HG03097 (cell line): ENCODE results near the gene SCPEP1.

Experiments used
- ATAC-seq: cut with Tn5 transposase; IDR thresholded peaks from one replicate; pipeline ENCODE4 v1.9.1; 2021; ENCODE audit not compliant: unreplicated experiment, low FRiP score

Gene SCPEP1

GRCh38 chr17:57037411-57037810 lies 59.5 kb downstream of the SCPEP1 start:
- ATAC-seq = no peak

DNA sequence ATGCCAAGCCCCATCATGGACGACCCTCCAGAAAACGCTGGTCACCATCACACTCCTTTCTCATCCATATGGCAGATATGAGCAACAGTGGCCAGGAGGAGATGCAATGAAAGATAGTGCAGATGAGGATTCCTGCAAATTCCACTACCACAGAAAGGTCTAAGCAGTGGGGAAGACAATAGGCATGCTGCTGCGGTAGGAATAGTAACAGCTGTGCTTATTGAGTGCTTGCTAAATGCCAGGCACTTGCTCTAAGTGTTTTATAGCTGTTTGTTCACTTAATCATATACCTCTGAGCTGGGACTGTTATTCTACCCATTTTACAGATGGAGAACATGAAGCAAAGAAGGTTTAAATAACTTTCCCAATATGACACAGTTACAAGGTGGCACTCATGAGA lies 60.6 kb downstream of the SCPEP1 start:
- no peak for ATAC-seq

DNA sequence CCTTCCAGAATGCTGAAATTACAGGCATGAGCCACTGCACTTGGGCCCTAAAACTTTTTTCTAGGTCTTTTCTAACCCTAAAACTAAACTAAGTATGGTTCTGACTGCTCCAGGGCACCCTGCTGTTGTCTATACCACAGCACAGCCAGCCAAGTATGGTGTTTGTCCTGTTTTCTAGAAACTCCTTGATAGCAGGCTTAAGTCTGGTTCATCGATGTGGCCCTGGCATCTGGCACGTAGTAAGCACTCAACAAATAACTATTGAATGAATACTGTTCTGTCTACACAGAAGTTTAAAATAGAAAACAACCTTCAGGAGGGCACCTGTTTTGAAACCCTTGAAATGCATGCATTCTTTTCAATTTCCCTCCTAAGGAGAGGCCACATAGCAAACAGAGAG lies 62.6 kb downstream of the SCPEP1 start:
- no peak for ATAC-seq

DNA sequence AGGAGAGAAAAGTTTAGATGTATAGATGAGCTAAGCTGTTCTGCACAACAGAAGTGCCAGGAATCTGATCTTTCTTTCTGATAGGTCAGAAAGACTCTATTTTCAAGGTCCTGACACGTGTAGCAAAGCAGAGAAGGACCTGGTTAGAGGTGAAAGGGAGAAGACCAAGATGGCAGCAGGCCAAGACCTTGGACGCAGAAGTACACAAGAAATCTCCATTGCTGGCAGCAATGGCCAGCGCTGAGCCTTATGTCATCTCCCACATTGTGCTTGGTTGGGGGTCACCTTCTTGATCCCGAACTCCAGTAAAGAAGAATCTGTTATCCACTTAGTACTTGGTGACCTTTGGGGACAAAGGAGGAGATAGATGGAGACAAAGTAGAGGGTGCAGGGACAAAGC lies 65.3 kb downstream of the SCPEP1 start:
- ATAC-seq = no peak

DNA sequence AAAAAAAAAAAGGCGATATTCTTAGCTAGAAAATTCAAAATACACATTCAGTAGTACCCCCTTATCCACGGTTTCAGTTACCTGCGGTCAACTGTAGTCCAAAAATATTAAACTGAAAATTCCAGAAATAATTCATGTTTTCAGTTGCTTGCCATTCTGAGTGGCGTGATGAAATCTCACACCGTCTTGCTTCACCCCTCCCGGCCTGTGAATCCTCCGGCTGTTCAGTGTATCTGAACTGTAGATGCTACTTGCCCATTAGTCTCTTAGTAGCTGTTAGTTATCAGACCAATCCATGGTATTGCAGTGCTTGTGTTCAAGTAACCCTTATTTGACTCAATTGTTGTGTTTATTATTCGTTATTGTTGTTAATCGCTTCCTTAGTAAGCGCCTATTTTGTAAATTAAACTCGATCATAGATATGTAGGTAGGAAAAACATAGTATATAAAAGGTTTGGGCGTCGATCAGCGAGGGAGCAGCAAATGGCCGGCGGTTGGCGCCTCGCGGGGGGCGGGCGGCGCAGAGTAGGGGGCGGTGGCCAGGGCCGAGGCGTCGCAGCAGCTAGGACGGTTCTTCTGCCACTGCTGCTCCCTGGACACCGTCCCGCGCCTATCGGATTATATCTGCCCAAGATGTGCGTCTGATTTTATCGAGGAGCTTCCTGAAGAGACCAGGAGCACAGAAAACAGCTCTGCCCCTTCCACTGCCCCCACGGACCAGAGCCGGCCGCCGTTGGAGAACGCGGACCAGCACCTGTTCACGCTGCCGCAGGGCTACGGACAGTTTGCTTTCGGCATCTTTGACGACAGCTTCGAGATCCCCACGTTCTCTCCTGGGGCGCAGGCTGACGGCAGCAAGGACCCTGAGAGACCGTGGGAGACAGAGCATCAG lies 67.3 kb downstream of the SCPEP1 start:
- no peak for ATAC-seq

DNA sequence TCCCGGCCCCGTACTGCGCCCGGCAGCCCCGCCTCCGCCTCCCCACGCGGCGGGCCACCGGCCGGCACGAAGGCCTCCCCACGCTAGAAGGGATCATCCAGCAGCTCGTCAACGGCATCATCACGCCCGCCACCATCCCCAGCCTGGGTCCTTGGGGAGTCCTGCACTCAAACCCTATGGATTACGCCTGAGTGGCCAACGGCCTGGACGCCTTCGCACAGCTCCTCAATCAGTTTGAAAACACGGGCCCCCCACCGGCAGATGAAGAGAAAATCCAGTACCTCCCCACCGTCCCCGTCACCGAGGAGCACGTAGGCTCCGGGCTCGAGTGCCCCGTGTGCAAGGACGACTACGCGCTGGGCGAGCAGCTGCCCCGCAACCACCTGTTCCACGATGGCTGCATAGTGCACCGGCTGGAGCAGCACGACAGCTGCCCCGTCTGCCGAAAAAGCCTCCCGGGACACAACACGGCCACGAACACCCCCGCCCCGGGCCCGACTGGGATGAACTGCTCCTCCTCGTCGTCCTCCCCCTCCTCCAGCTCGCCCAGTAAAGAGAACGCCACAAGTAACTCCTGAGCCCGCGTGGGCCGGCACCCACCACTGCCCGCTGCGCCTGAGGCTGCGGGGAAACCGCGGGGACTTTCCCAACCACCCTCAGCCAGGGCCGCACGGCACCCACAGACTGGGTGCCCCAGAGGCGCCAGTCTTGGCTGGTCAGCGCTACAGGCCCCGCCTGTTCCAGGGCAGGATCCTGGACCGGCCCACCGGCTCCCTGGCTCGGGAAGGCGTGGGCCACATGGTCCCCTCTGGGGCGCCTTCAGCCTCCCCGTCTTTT lies 68.2 kb downstream of the SCPEP1 start:
- ATAC-seq = no peak

GRCh38 chr17:57046749-57047148 lies 68.8 kb downstream of the SCPEP1 start:
- no peak for ATAC-seq

GRCh38 chr17:57048096-57048495 lies 70.2 kb downstream of the SCPEP1 start:
- ATAC-seq = no peak

- no peak for ATAC-seq
These were observed 72.4 kb downstream of the SCPEP1 start for GRCh38 chr17:57050306-57050705.

DNA sequence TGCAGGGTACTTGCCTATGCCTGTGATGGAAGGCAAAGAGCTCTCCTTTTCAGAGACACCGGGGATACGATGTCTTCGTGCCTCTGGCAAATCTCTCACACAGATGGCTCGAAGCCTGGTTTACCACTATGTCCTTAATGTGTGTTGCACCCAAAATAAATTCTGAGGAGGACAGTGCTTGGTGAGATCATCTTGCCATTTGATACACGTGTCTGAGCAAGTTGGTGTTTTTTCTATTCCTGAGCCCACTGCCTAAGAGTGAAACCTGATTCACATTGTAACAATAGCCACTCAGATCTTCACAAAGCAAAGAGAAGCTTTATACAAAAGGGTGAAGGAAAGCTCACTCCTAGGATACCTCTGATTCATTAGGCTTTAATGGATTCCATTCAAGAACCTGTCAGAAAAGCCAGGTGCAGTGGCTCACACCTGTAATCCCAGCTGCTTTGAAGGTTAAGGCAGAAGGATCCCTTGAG lies 74.0 kb downstream of the SCPEP1 start:
- no peak for ATAC-seq
